Colonic mucosa (tissue), 4 donors: Measurements from ENCODE around the gene CARHSP1. TPM values are rescaled to one million over a fixed set of nuclear protein-coding genes. Genes with fewer than 3 reads are reported as not detected.
"Not testable (repeated sequence)": the region's sequence is repeated elsewhere in the genome, so short reads cannot be mapped to it uniquely, and the experiment has no call there.

ENCODE experiments used
- DNase-seq: peaks from one replicate; pipeline ENCODE4 v3.0.0-alpha.2; 2020
- H3K27ac ChIP-seq: fragments of 200-600 bp; one replicate; pipeline ENCODE4 v1.8.0; 2021
- H3K27me3 ChIP-seq: fragments of 200-600 bp; one replicate; pipeline ENCODE4 v1.8.0; 2021
- H3K36me3 ChIP-seq: fragments of 200-600 bp; one replicate; pipeline ENCODE4 v1.8.0; 2021
- H3K4me1 ChIP-seq: fragments of 200-600 bp; one replicate; pipeline ENCODE4 v1.8.0; 2021; ENCODE audit warnings: mild to moderate bottlenecking
- H3K4me3 ChIP-seq: fragments of 200-600 bp; one replicate; pipeline ENCODE4 v1.8.0; 2021
- H3K9ac ChIP-seq, 2 donors: one replicate each; pipeline ENCODE4 v1.7.0; 2013; ENCODE audit warnings: control low read depth in 2 of 2, low read depth in 2 of 2, low read length in 2 of 2
- H3K9me3 ChIP-seq: fragments of 200-600 bp; one replicate; pipeline ENCODE4 v1.8.0; 2021
- intact Hi-C: fragments of 100-400 bp; cut with DNase I; formaldehyde crosslinking; loops from one replicate; pipeline ENCODE4 v1.14.1; 2022
- total RNA-seq, 2 donors: library from RNA; stranded (reverse); fragmentation: NEBNext Ultra II Directional in 1 of 2; extraction: Animal tissue kit (Norgen Biotek cat#: 25700) in 1 of 2; gene quantifications; one replicate each; pipeline ENCODE4 v1.2.1, GENCODE V29; 2021
- TF ChIP-seq, protein P1 (sequence below): fragments of 200-600 bp; IDR thresholded peaks from one replicate; pipeline ENCODE4 v1.8.0; 2022; ENCODE audit warnings: antibody characterized with exemption, mild to moderate bottlenecking
- donor health status: healthy.
- donor health status: DM: no; HTN: no; CAD: no.
- donor health status: DM: no; HTN: no; CAD: no.

Gene CARHSP1
- total RNA-seq, 2 donors from 2014 or later = 75.7 to 77.9 TPM

DNA sequence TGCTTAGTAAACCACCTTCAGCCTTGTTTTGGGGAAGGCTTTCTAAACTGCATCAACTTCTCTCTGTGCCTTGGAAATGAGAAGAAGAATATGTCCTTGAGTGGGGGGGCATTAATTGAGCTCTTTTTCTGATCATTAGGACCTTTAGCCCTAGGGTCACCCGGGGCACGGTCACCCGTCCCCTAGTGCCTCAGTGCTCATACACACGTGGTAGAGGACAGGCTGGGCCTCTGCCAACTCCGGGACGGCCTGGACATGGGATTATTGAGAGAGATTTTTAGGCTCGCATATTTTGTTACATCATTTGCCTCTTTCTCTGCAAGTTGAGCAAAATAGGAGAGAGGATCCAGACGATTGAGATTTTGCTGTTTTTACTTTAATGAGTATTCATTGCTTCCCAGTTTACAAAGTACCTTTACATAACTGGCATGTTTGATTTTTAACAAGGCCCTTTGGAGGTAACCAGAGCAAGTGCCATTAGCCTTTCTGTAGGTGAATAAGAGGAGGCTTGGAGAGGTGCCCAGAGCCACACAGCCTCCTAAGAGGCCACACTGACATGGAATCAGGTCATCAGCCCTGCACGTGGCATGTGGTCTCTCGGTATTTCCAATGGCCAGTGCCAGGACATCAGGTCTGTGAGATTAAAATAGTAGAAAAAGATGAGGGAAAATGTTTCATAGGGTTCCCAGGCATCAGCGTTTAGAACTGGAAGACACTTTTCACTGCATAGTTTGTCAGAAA lies 60.0 kb downstream of the CARHSP1 start:
- Histone ChIP-seq H3K9ac (no peak overlapping the region), H3K9me3 (no peaks in the 10 kb centered on the region), H3K27me3 (no peaks in the 10 kb centered on the region), H3K4me1 (no peaks in the 10 kb centered on the region), H3K27ac (no peak overlapping the region), H3K36me3 (peaks cover 43% of the 10 kb centered on the region), H3K4me3 (no peak overlapping the region)
- no peak for DNase-seq
- intact Hi-C loops = loop anchor here (10.0 kb wide), 1 partner anchor 46 kb away; no protein-coding TSS in a partner anchor
- TF ChIP-seq, protein P1, sequence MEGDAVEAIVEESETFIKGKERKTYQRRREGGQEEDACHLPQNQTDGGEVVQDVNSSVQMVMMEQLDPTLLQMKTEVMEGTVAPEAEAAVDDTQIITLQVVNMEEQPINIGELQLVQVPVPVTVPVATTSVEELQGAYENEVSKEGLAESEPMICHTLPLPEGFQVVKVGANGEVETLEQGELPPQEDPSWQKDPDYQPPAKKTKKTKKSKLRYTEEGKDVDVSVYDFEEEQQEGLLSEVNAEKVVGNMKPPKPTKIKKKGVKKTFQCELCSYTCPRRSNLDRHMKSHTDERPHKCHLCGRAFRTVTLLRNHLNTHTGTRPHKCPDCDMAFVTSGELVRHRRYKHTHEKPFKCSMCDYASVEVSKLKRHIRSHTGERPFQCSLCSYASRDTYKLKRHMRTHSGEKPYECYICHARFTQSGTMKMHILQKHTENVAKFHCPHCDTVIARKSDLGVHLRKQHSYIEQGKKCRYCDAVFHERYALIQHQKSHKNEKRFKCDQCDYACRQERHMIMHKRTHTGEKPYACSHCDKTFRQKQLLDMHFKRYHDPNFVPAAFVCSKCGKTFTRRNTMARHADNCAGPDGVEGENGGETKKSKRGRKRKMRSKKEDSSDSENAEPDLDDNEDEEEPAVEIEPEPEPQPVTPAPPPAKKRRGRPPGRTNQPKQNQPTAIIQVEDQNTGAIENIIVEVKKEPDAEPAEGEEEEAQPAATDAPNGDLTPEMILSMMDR = no peak

DNA sequence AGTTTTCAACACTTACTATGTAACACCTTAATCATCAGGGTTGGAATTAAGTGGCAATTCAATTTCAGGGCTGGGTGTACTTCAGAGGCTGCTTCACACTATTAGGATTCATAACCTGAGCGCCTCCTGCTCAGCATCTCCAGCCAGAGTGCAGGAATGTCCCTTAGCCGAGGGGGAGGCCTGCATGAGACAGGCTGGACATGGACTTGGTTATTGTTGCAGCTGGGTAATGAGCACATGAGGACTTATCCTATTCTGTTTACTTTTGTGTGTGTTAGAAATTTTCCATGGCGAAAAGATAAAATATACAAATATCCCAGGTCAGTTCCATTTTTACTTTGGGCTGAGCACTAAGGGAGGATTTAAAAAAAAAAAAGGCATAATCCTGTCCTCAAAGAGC lies 60.8 kb downstream of the CARHSP1 start:
- TF ChIP-seq, protein P1 = no peak
- intact Hi-C loops = loop anchor here (10.0 kb wide), 1 partner anchor 47 kb away; no protein-coding TSS in a partner anchor
- Histone ChIP-seq H3K27me3 (no peaks in the 10 kb centered on the region), H3K9me3 (no peaks in the 10 kb centered on the region), H3K27ac (no peak overlapping the region), H3K4me3 (no peak overlapping the region), H3K9ac (no peak overlapping the region), H3K36me3 (peaks cover 48% of the 10 kb centered on the region), H3K4me1 (no peaks in the 10 kb centered on the region)
- no peak for DNase-seq

DNA sequence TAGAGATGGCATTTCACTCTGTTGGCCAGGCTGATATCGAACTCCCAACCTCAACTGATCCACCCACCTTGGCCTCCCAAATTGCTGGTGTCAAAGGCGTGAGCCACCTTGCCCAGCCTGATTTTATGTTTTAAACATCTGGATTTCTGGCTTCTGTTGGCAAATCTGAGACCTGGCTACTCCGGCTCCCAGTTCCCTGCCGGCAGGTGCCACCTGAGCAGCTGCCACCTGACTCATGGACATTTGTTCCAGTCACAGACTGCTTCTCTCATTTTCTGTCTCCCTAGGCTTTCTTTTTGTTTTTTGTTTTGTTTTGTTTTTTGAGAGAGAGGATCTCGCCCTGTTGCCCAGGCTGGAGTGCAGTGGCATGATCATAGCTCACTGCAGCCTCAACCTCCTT lies 61.6 kb downstream of the CARHSP1 start:
- no peak overlapping the region for H3K4me3 ChIP-seq
- no peak overlapping the region for H3K27ac ChIP-seq
- H3K36me3 ChIP-seq = peaks cover 56% of the 10 kb centered on the region
- TF ChIP-seq, protein P1 = no peak
- no peaks in the 10 kb centered on the region for H3K4me1 ChIP-seq
- no peaks in the 10 kb centered on the region for H3K27me3 ChIP-seq
- intact Hi-C loops = loop anchor here (10.0 kb wide), 1 partner anchor 48 kb away; no protein-coding TSS in a partner anchor
- no peak for DNase-seq
- H3K9ac ChIP-seq = no peak overlapping the region
- no peaks in the 10 kb centered on the region for H3K9me3 ChIP-seq

DNA sequence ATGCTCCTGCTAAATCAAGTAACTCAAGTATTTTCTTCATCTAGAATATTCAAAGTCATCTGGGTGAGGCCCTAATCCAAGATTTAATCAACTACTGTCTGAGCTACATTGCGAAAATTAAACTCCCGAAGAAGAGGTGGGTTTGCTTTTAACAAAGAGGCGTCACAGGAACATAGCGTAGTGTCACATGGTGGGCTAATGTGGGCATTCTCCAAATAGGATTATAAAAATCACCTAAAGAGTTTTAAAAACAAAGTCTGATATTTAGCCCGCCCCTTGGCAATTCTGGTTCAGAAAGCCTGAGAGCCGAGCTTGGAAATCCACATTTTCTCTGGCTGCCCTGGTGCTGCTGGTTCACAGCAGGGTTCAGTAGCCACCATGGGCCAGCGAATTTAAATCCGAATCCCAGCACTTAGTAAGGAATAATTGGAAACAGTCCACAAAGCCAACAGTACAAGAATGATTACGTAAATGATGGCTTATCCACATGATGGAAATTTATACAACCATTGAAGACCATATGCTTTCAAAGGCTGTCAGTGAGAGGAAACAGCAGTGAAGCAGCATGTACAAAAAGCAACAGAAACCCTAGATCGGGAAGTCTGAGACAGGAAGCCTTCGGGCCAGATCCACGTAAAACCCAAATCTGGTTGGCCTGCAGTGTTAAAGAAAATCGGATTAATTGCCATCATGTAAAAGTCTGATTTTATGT lies 62.4 kb downstream of the CARHSP1 start:
- intact Hi-C loops = loop anchor here (10.0 kb wide), 1 partner anchor 48 kb away; no protein-coding TSS in a partner anchor
- DNase-seq = no peak
- TF ChIP-seq, protein P1 = no peak
- Histone ChIP-seq H3K27me3 (no peaks in the 10 kb centered on the region), H3K36me3 (peaks cover 53% of the 10 kb centered on the region), H3K4me3 (no peak overlapping the region), H3K9ac (no peak overlapping the region), H3K9me3 (no peaks in the 10 kb centered on the region), H3K27ac (no peak overlapping the region), H3K4me1 (no peaks in the 10 kb centered on the region)

DNA sequence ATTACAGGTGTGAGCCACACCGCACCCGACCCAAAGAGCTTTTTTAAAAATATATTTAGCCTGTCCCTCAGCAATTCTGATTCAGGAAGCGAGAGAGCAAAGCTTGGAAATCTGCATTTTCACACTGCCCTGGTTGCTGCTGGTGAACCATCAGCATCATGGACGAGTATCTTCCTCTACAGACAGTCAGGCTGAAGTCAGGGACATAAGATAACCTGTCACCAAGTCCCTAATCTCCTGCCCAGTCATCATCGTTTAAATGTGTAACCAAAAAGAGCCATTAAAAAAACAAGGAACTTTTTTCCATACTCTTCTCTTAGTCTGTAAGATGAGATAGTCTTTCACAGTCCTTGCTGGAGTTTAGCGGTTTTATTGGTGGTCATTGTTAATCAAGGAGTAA lies 64.5 kb downstream of the CARHSP1 start:
- Histone ChIP-seq H3K27ac (no peak overlapping the region), H3K9me3 (no peaks in the 10 kb centered on the region), H3K36me3 (peaks cover 45% of the 10 kb centered on the region), H3K4me1 (peaks cover 8% of the 10 kb centered on the region), H3K27me3 (no peaks in the 10 kb centered on the region), H3K9ac (no peak overlapping the region), H3K4me3 (no peak overlapping the region)
- intact Hi-C loops = loop anchor here (10.0 kb wide), 1 partner anchor 50 kb away; no protein-coding TSS in a partner anchor
- TF ChIP-seq, protein P1 = no peak
- no peak for DNase-seq

DNA sequence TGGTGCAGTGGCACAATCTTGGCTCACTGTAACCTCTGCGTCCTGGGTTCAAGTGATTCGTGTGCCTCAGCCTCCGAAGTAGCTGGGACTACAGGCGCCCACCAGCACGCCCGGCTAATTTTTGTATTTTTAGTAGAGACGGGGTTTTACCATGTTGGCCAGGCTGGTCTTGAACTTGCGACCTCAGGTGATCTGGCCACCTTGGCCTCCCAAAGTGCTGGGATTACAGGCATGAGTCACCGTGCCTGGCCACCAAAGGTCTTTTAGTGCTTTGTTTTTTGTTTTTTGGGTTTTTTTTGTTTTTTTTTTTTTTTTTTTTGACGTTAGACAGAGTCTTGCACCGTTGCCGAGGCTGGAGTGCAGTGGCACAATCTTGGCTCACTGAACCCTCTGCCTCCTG lies 65.1 kb downstream of the CARHSP1 start:
- H3K9ac ChIP-seq, DNase-seq, H3K4me3 ChIP-seq, H3K27ac ChIP-seq, H3K27me3 ChIP-seq, H3K9me3 ChIP-seq: not testable (repeated sequence)
- Histone ChIP-seq H3K36me3 (peaks cover 45% of the 10 kb centered on the region), H3K4me1 (peaks cover 14% of the 10 kb centered on the region)
- intact Hi-C loops = loop anchor here (10.0 kb wide), 1 partner anchor 51 kb away; no protein-coding TSS in a partner anchor
